Stimulated activated naive CD4-positive, alpha-beta T cell treated with Interleukin-2 at 50 U/mL for 16 hours (primary cell): ENCODE measurements around the gene ZFYVE1.
"Not testable (repeated sequence)": the region's sequence is repeated elsewhere in the genome, so short reads cannot be mapped to it uniquely, and the experiment has no call there.

Experiments
- DNase-seq: peaks from one replicate; lab custom pipeline; 2025; lab: John Stamatoyannopoulos, UW

Gene ZFYVE1

DNA sequence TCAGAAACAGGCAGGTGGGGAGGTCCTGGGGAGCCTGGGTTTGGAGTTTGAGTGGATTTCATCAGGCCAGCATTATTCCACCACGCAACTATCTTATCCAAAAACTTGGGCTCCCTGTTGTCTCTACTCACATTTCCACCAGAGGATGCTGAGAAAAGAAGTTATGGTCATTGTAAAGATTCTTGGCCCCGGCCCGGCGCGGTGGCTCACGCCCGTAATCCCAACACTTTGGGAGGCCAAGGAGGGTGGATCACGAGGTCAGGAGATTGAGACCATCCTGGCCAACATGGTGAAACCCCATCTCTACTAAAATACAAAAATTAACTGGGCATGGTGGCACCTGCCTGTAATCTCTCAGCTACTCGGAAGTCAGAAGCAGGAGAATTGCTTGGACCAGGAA lies 70.2 kb downstream of the ZFYVE1 start:
- DNase-seq = not testable (repeated sequence)

DNA sequence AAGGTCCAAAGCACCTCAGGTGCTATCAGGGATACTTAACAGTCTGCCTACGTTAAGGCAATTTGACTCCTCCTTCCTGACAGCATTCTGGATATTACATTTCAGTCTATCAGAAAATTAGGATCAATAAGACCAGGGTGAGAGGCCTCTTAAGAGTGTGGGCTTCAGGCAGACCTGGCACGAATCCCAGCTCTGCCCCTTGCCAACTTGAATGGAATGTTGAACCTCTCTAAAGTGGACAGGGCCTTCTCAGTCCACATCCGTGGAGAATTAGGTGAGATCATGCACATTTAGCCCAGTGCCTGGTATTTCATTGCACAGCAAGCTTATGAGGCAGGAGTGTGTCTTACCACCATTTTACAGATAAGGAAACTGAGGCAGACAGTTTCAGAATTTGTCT lies 74.7 kb downstream of the ZFYVE1 start:
- no peak for DNase-seq

DNA sequence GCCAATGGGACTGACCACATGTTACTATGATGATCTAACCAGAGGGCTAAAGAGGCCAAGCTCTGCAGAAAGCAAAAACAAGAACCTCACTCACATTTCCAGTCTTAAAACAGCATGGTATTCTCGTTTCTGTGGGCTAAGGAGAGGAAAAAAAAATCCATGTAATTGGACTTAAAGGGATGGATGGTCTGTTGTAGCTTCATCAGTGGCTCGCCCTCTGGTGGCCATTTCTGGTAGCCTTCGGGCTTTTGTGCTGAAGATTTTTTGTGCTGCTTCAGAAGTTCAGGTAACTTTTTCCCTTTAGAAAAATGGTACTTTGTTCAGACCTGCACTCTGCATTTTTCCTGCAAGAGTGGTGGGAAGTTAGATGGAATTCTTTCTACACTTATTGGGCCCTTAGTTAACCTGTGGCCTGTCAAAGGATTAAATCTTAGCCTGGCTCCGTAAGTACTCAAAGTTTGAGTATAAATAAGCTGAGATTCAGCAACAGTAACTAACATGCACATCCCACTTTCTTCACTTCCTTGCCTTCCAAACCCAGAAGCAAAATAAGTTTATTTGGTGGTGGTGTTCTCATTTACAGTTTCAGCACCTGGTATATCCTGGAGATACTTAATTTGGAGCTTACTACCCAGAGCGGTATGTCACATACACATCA lies 78.3 kb downstream of the ZFYVE1 start:
- DNase-seq = peak; percentile 51

DNA sequence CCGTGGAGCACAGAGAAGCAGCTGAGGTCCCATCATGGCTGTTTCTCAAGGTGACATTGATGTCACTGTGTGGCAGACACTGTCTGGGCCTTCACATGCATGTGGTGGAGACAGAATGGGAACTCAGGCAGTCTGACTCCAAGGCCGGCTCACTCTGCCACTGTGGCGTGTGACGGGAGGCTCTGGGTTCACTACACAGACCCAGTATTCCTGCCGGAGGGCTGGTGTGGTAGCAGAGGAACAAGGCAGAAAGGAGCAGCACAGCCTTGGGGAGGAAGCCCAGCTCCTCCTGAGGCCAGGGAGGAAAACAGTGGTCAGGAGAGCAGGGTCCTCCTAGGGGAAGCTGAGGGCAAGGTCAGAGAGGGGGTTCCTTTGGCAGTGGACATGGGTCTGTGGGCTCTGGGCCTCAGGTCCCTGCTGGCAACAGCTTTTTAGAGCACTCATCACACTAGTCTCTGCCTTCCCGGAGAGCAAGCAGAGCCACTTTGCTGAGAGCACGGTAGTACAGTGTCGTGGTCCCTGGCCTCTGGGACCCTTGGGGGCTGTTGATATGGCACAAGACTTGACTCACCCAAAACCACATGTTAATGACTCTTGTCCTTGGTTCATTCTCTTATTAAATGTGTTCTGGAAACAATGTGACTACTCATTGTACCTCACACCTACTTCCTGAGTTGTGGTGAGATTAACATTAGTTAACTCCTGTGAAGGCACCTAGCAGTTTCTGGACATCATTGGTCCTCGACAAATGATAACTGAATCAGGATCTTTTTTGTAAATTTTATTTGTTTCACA lies 79.3 kb downstream of the ZFYVE1 start:
- no peak for DNase-seq

DNA sequence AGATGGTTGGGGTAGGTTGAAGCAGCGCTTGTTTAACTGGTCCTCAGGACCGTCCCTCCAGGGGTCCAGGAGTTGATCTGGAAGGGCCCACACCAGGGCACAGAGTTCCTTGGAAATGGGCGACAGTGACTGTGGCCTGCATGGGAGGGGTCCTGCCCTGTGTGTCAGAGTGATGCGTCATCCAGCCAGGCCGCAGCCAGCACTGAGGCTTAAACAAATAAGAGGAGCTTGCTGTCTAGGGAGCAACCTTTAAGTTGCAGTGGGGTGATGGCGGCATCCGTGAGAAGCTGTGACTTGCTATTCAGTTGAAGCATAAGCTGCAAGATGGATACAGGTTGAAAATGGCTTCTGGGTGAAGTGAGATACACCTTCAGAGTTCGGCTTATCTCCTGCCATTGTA lies 80.4 kb downstream of the ZFYVE1 start:
- DNase-seq = no peak

DNA sequence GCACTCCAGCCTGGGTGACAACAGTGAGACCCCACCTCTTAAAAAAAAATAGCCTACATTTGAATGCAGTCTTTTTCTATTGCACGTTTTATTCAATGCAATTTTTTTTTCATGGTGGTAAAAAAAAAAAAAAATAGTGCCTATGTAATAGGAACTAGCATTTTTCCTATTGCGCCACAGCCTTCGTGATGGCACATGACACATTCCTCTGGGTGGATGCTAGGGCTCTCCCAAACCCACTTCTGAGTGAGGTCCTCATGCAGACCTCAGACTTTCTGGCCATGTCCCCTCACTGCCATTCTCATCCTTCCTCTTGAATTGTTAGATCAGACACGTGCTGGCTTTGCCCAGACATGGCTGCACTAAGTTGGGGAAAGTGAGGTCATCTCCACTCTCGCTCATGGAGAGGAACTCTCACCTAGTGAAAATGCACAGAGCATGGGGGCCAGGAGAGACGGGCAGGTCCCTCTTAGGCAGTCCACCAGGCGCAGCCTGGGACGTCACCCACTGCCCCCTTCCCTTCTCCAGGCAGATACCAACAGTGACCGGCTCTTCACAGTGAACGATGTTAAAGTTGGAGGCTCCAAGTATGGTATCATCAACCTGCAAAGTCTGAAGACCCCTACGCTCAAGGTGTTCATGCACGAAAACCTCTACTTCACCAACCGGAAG lies 81.4 kb downstream of the ZFYVE1 start:
- DNase-seq = no peak

DNA sequence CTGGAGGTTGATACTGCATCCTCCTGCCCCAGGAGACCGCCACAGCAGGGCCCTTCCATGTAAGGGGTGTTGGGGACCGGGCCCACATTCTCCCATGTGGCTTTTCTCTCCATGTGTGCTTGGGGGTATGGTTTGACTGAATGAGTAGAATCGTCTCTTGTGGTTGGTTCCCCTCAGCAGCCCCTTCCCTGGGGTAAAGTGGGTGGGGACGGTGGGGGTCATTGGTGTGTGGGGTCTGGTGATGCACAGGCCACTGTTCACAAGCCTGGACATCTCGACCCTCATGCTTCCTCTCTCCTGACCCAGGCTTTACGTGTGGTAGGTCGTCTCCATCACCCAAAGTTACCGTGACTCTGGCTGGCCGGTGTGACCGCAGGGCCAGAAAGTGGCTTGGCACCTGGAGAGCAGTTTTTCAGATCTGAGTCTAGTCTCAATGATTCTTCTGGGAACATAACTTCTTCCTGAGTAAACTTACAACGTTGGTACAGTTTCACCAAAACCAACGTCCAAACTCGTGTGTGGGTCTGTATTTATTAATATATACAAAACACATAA lies 83.0 kb downstream of the ZFYVE1 start:
- no peak for DNase-seq

DNA sequence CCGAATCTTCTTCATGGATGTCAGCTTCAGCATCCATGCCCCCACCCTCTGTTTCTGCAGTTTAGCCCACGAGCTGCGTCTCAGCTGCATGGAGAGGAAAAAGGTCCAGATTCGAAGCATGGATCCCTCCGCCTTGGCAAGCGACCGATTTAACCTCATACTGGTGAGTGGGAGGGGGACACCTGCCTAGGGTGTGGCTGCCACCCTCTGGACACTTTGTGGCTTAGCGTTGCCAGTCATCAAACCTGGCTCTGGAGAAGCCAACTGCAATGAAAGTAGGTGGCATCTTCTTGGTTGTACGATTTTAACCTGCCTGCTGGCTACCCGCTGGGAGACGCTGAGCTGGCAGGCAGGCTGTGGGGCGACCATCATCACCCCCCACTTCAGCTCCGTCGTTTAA lies 84.0 kb downstream of the ZFYVE1 start:
- DNase-seq = no peak

DNA sequence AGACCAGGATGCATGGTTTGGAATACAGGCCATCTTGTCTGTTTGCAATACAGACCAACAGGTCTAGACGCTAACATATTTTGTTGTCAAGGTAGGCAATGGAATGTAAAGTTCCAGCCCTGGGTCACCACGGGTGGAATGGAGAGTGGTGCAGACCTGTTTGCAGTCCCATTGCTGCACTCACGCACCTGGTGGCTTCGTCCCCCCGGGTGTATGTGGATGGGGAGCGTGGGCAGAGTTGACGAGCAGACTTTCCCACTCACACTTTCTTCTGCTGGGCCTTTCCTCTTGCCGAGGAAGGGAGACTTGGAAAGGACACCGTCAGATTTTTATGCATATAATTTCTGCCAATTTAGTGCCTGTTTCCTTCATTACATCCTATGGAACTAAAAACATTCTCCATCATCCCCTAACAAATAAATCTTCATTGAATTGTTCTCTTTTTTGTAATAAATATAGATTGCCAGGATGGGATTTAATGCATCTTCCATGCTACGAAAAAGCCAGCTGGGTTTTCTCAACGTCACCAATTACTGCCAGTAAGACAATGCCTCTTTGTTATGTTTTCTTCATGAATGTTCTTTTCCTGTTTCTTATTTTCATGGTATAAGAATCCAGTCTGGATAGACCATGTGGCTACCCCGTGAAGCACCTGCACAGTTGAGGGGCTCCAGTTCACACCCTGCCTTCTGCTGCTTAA lies 85.5 kb downstream of the ZFYVE1 start:
- DNase-seq = no peak

DNA sequence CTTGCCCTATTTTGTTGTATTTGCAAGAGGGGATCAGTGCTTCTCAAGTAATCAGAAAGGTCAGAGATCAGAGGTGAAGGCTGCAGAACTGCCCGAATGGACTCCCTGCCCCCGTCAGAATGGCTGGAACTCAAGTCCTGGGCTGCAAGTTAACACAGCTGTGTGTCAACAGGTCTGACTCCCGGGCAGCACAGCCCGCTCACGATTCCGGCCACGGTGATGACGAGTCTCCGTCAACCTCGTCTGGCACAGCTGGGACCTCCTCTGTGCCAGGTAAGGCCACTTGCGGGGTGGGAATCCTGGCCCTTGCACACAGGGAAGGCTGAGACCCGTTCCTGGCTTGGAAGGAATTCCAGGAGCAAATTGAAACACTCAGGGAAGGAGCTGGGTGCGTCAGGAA lies 87.3 kb downstream of the ZFYVE1 start:
- DNase-seq = no peak

DNA sequence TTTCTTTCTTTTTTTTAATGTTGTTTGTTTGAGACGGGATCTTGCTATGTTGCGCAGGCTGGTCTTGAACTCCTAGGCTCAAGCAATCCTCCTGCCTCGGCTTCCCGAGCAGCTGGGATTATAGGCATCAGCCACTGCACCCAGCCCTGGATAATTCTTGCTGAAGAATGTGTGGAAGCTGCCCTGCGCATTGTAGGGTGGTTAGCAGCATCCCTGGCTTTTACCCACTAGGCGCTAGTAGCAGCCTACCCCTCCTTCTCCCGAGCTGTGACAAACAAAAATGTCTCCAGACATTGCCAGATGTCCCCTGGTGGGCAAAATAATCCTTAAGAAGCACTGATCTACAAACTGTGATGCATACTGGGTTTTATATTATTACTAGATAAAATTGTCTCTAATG lies 94.0 kb downstream of the ZFYVE1 start:
- no peak for DNase-seq

DNA sequence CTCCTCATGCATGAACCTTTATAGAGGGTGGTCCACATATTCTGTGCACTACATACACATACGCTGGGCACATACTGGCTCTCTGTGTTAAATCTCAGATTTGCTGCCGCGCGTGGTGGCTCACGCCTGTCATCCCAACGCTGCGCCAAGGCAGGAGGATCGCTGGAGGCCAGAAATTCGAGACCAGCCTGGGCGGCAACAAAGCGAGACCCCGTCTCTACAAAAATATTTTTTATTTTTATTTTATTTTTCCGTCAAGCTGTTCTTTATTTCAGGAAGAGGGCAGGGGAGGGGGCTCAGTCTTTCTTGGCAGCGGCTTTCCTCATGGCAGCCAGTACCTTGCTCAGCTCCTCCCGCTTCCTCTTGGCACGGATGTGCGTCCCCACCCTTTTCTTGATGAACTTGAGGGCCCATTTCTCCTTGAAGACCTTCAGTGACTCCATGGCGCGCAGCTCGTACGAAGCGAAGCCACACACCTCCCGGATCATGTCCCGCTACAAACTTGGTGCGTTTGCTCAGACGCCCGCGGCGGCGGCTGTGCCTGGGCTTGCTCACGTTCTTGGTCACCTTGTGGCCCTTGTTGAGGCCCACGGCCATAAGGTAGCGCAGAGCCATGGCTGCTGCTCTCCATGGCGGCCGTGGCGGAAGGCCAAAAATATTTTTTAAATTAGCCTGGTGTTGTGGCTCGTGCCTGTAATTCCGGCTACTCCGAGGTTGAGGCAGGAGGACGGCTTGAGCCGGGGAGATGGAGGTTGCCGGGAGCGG lies 97.4 kb downstream of the ZFYVE1 start:
- no peak for DNase-seq

DNA sequence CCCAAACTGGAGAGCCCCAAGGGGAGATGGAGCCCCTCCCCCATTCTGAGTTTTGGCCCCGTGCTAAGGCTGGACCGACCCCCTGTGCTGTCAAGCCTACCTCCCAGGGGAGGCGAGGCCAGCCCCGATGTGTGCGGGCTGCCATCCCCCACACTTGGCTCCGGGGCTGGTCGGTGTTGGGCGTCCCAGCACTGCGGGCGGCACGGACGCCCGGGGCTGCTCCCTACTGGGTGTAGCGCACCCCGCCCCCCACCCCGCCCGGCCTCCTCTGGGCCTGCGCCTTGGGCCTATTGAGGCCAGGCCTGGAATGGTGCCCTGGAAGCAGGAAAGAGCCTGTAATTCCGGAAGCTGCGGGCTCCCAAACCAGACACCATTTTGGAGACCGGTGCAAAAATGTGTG lies 98.0 kb downstream of the ZFYVE1 start:
- DNase-seq = no peak

DNA sequence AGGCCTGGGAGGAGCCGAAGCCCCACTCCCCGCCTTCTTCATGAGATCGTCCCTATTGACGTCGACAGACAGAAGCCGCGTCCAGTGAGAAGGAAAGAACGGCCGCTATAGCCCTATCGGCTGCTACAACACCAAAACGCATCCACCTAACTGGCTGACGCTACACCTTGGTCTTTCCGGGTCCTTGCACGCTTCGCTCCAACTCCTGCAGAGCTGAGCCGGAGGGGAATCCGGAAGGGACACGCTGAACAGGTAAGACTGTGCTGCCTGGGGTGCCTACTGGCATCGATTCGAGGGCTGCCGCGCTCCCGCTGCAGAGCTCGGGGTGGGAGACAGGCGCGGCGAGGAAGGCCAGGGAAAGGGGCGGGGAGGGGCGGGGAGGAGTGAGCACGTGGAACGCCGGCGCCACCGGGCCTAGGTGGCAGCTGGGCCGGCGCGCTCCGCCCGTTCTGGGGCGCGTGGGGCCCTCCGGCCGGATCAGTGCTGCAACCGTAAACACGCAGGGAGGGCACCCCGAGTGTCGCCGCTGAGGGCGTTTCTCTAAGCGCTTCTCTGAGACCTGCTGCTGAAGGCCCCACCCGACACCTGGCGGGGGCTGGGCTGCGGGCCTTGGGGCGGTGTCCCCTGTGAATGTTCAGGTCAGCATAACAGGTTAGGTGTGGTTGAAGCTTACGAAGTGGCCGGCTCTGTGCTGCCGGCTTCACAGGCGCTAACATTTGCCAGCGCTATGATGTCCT lies 100.4 kb downstream of the ZFYVE1 start, which contains the start of gene DCAF4:
Gene DCAF4 (plus strand): TSS at position 173 of the 737 bp plus-strand sequence. CDS start 11,515 bp downstream, outside the sequence.
- DNase-seq = peak; percentile 97

DNA sequence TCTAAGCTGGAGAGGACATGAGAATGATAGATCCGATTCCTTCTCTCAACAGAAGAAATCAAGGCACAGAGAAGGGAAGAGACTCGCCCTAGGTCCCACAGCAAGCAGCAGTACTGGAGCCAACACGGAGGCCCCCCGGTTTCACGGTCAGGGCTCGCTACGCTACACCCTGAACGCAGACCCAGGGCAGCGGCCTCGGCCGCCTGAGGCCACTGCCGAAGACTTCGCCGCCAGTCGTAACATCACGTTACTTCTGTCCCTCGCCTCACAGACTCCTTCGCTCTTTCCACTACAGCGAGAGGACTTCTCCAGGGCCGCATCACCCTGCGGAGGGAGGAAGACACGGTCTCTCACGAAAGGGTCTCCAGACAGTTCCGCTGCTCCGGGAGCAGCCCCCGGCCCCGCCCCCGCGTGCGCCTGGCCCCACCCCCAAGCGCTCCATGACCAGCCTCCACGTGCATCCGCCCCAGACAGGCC lies 101.1 kb downstream of the ZFYVE1 start:
- DNase-seq = no peak

DNA sequence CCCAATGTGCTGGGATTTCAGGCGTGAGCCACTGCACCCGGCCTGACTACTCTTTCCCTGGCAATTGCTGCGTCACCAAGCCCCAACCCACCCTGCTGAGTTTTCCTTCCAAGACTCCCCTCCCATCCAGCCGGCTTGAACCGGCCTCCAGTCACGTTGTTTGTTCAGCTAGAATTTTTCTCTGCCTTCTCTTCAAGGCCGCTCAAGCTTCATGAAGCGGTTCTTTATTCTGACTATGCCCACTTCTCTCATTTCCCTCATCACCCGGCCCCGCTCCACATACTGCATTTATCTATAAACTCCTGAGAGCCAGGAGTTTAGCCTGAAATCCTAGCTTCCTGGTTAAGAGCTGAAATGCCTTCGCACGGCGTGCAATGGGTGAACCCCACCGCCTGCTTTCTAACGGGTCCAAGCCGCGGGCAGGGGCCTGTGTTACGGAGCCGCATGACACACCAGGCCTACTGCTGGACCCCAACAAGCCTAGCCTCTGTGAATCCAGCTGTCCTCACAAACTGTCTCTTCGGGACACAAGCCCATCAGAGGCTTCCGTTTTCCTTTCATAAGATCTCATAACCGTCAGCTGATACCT lies 101.6 kb downstream of the ZFYVE1 start:
- DNase-seq = no peak

DNA sequence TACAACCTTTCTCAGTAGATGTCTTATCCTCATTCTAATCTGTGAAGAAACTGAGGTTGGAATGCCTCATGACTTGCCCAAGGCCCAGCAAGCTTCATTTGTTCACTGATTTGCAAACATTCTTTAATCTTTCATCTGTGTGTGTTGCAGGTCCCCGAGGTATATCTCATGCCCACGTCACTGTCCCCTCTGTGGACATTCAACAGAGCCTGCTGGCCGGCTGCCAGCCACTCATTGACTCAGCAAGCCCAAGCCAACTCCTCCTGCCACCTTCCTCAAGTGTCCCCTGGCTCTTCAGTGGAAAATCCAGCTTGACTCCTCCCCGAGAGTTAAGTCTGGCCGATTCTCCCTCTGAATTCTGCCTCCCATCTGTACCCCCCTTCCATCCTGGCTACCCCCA lies 102.6 kb downstream of the ZFYVE1 start:
- DNase-seq = no peak

DNA sequence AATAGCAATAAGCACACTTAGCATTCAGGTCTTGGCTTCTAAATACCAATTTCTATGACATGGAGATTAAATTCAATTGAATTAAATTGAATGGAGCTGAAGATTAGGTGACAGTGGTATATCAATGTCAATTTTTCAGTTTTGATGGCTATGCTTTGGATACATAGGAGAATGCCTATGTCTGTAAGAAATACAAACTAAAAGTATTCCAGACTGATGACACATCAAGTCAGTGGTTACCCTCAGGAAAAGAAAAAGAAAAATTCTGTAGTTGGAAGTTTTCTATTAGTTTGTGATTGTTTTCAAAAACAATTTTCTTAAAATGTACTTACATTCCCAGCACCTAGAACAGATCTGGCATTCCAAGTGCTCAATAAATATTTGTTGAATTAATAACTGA lies 105.5 kb downstream of the ZFYVE1 start:
- DNase-seq = no peak

DNA sequence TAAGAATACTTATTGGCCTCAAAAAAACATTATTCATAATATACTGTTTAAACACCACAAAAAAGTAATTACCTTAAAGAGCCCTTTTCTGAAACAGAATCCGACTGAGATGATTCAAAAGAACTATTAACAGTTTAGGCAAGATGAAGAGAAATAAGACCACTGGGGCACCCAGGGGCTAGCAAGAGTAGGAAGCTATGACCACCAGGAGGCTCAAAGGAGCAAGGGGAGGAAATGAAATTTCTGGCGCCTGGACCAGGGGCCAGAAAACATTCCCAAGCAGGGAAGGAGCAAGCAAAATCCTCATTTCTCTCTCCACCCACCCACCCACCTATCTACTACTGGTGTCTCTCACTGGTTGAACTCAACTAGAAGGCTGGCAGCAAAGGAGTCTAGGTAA lies 106.9 kb downstream of the ZFYVE1 start:
- DNase-seq = no peak
